Measurements from ENCODE around the gene ATG7. TPM values are rescaled to one million over a fixed set of nuclear protein-coding genes. Genes with fewer than 3 reads are reported as not detected.
"Not testable (repeated sequence)": the region's sequence is repeated elsewhere in the genome, so short reads cannot be mapped to it uniquely, and the experiment has no call there.

The ATG7 gene
- polyA plus RNA-seq, 1 donor: 16.6 TPM

DNA sequence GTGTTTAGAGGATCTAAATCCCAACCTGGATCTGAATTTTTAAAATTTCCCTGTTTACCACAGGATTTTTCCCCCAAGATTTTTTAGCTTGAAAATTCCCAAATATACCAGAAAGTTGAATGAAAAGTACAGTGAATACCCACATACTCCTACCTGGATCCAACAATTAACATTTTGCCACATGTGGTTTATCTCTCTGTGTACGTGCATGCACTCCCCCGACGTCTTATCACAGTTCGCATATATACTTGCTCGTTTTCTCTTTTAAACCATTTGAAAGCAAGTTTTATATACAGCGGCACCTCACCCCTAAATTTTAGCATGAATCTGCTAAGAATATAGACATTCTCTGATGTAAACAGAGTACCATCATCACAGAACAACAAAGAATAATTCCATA is 165.3 kb downstream of the ATG7 start:
- Histone ChIP-seq H3K36me3 (ENCODE audit: control insufficient read depth, insufficient read depth, low read length) (no peaks in the 10 kb centered on the region), H3K27me3 (ENCODE audit: control insufficient read depth, insufficient read depth, low read length) (no peaks in the 10 kb centered on the region), H3K4me3 (ENCODE audit: low read length) (no peak overlapping the region), H3K27ac (ENCODE audit: low read length) (no peak overlapping the region), H3K4me1 (ENCODE audit: control insufficient read depth, insufficient read depth, low read length) (no peaks in the 10 kb centered on the region), H3K9me3 (ENCODE audit: control insufficient read depth, low read depth, low read length) (no peaks in the 10 kb centered on the region)
- no peak for DNase-seq
- 95% methylated on average over 4 of the region's 6 CpGs for WGBS (ENCODE audit: insufficient coverage, low lambda C conversion rate)

GRCh38 chr3:11438646-11439045 is 166.4 kb downstream of the ATG7 start:
- Histone ChIP-seq H3K27ac (ENCODE audit: low read length) (no peak overlapping the region), H3K4me3 (ENCODE audit: low read length) (no peak overlapping the region), H3K36me3 (ENCODE audit: control insufficient read depth, insufficient read depth, low read length) (no peaks in the 10 kb centered on the region), H3K9me3 (ENCODE audit: control insufficient read depth, low read depth, low read length) (no peaks in the 10 kb centered on the region), H3K4me1 (ENCODE audit: control insufficient read depth, insufficient read depth, low read length) (no peaks in the 10 kb centered on the region), H3K27me3 (ENCODE audit: control insufficient read depth, insufficient read depth, low read length) (no peaks in the 10 kb centered on the region)
- WGBS (ENCODE audit: insufficient coverage, low lambda C conversion rate): 60% methylated on average over 2 of the region's 2 CpGs
- DNase-seq: no peak

DNA sequence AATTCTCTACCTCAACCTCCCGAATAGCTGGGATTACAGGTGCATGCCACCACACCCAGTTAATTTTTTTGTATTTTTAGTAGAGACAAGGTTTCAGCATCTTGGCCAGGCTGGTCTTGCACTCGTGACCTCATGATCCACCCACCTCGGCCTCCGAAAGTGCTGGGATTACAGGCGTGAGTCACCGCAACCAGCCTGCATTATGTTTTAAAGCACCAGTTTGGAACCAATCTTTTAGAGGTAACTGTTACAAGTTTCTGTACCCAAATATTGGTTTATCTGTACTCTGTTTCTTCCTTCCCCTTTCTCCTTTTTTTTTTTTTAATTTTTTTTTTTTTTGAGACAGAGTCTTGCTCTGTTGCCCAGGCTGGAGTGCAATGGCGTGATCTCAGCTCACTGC is 169.1 kb downstream of the ATG7 start:
- not testable (repeated sequence) for H3K27me3 ChIP-seq (ENCODE audit: control insufficient read depth, insufficient read depth, low read length); H3K9me3 ChIP-seq (ENCODE audit: control insufficient read depth, low read depth, low read length); H3K4me3 ChIP-seq (ENCODE audit: low read length); H3K36me3 ChIP-seq (ENCODE audit: control insufficient read depth, insufficient read depth, low read length); DNase-seq; H3K27ac ChIP-seq (ENCODE audit: low read length); H3K4me1 ChIP-seq (ENCODE audit: control insufficient read depth, insufficient read depth, low read length)
- WGBS (ENCODE audit: insufficient coverage, low lambda C conversion rate): 80% methylated on average over 2 of the region's 7 CpGs

DNA sequence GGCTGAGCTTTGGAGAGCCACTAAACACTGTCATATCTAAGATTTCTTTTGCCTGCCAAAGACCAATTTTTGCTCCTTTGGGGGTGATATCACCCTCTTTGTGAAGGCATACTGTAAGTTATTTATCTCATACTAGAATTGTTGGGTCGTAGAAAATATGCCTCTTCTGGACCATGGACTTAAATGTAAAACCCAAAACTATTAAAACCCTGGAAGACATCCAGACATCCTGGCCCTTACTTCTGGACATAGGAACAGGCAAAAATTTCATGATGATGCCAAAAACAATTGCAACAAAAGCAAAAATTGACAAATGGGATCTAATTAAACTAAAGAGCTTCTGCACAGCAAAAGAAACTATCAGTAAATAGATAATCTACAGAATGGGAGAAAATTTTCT is 172.2 kb downstream of the ATG7 start:
- no peak overlapping the region for H3K4me3 ChIP-seq (ENCODE audit: low read length)
- no peaks in the 10 kb centered on the region for H3K36me3 ChIP-seq (ENCODE audit: control insufficient read depth, insufficient read depth, low read length)
- H3K27ac ChIP-seq (ENCODE audit: low read length): no peak overlapping the region
- H3K4me1 ChIP-seq (ENCODE audit: control insufficient read depth, insufficient read depth, low read length): no peaks in the 10 kb centered on the region
- no peaks in the 10 kb centered on the region for H3K9me3 ChIP-seq (ENCODE audit: control insufficient read depth, low read depth, low read length)
- no peak for DNase-seq
- WGBS (ENCODE audit: insufficient coverage, low lambda C conversion rate): 80% methylated on average over 1 of the region's 1 CpG
- no peaks in the 10 kb centered on the region for H3K27me3 ChIP-seq (ENCODE audit: control insufficient read depth, insufficient read depth, low read length)

DNA sequence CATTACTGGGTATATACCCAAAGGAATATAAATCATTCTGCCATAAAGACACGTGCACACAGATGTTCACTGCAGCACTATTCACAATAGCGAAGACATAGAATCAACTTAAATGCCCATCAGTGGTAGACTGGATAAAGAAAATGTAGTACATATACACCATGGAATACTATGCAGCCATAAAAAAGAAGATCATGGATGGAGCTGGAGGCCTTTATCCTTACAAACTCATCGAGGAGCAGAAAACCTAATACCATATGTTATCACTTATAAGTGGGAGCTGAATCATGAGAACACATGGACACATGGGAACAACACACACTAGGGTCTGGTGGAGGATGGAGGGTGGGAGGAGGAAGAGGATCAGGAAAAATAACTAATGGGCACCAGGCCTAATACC is 173.0 kb downstream of the ATG7 start:
- H3K36me3 ChIP-seq (ENCODE audit: control insufficient read depth, insufficient read depth, low read length); H3K9me3 ChIP-seq (ENCODE audit: control insufficient read depth, low read depth, low read length); H3K4me3 ChIP-seq (ENCODE audit: low read length); H3K4me1 ChIP-seq (ENCODE audit: control insufficient read depth, insufficient read depth, low read length); H3K27me3 ChIP-seq (ENCODE audit: control insufficient read depth, insufficient read depth, low read length); DNase-seq; H3K27ac ChIP-seq (ENCODE audit: low read length): not testable (repeated sequence)
- WGBS (ENCODE audit: insufficient coverage, low lambda C conversion rate): 100% methylated on average over 1 of the region's 3 CpGs

DNA sequence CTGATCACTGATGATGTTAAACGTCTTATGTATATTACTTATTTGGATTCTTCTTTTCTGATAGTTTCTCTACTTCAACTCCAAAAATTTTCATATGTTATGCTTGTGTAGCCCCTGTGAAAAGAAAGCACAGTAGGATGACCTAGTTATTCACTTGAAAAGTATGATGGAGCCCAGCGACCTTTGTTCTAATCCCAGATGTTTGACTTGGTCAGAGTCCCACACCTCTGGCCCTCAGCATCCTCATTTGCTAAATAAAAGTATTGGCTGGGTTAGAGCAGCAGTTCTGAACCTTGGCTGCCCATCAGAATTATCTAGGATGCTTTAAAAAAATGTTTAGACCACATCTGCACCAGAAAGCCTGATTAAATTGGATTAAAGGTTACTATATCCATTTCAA is 173.7 kb downstream of the ATG7 start:
- Histone ChIP-seq H3K27ac (ENCODE audit: low read length) (no peak overlapping the region), H3K36me3 (ENCODE audit: control insufficient read depth, insufficient read depth, low read length) (no peaks in the 10 kb centered on the region), H3K27me3 (ENCODE audit: control insufficient read depth, insufficient read depth, low read length) (no peaks in the 10 kb centered on the region), H3K4me3 (ENCODE audit: low read length) (no peak overlapping the region), H3K4me1 (ENCODE audit: control insufficient read depth, insufficient read depth, low read length) (no peaks in the 10 kb centered on the region), H3K9me3 (ENCODE audit: control insufficient read depth, low read depth, low read length) (no peaks in the 10 kb centered on the region)
- DNase-seq: no peak
- whole genome bisulfite sequencing (ENCODE audit: insufficient coverage, low lambda C conversion rate): 83% methylated on average over 1 of the region's 2 CpGs

- no CpG with 5 or more reads among the region's 2 CpGs for whole genome bisulfite sequencing (ENCODE audit: insufficient coverage, low lambda C conversion rate)
- Histone ChIP-seq H3K9me3 (ENCODE audit: control insufficient read depth, low read depth, low read length) (no peaks in the 10 kb centered on the region), H3K27ac (ENCODE audit: low read length) (no peak overlapping the region)
These were observed 175.5 kb downstream of the ATG7 start for GRCh38 chr3:11447584-11448200.

GRCh38 chr3:11450015-11450414 is 177.8 kb downstream of the ATG7 start:
- Histone ChIP-seq H3K4me1 (ENCODE audit: control insufficient read depth, insufficient read depth, low read length) (no peaks in the 10 kb centered on the region), H3K27ac (ENCODE audit: low read length) (no peak overlapping the region), H3K9me3 (ENCODE audit: control insufficient read depth, low read depth, low read length) (no peaks in the 10 kb centered on the region), H3K36me3 (ENCODE audit: control insufficient read depth, insufficient read depth, low read length) (no peaks in the 10 kb centered on the region), H3K4me3 (ENCODE audit: low read length) (no peak overlapping the region), H3K27me3 (ENCODE audit: control insufficient read depth, insufficient read depth, low read length) (no peaks in the 10 kb centered on the region)
- no peak for DNase-seq
- WGBS (ENCODE audit: insufficient coverage, low lambda C conversion rate): no CpG with 5 or more reads among the region's 2 CpGs

More at GRCh38 chr3:11447584-11448200, 175.5 kb downstream of the ATG7 start:
- H3K4me3 ChIP-seq (ENCODE audit: low read length): no peak overlapping the region
- H3K36me3 ChIP-seq (ENCODE audit: control insufficient read depth, insufficient read depth, low read length): no peaks in the 10 kb centered on the region
- DNase-seq: no peak
- no peaks in the 10 kb centered on the region for H3K4me1 ChIP-seq (ENCODE audit: control insufficient read depth, insufficient read depth, low read length)
- no peaks in the 10 kb centered on the region for H3K27me3 ChIP-seq (ENCODE audit: control insufficient read depth, insufficient read depth, low read length)

GRCh38 chr3:11452312-11452711 is 180.1 kb downstream of the ATG7 start:
- H3K27me3 ChIP-seq (ENCODE audit: control insufficient read depth, insufficient read depth, low read length): no peaks in the 10 kb centered on the region
- H3K9me3 ChIP-seq (ENCODE audit: control insufficient read depth, low read depth, low read length): no peaks in the 10 kb centered on the region
- WGBS (ENCODE audit: insufficient coverage, low lambda C conversion rate): 100% methylated on average over 2 of the region's 5 CpGs
- H3K27ac ChIP-seq (ENCODE audit: low read length): no peak overlapping the region
- no peaks in the 10 kb centered on the region for H3K4me1 ChIP-seq (ENCODE audit: control insufficient read depth, insufficient read depth, low read length)
- no peak for DNase-seq
- H3K4me3 ChIP-seq (ENCODE audit: low read length): no peak overlapping the region
- H3K36me3 ChIP-seq (ENCODE audit: control insufficient read depth, insufficient read depth, low read length): no peaks in the 10 kb centered on the region

DNA sequence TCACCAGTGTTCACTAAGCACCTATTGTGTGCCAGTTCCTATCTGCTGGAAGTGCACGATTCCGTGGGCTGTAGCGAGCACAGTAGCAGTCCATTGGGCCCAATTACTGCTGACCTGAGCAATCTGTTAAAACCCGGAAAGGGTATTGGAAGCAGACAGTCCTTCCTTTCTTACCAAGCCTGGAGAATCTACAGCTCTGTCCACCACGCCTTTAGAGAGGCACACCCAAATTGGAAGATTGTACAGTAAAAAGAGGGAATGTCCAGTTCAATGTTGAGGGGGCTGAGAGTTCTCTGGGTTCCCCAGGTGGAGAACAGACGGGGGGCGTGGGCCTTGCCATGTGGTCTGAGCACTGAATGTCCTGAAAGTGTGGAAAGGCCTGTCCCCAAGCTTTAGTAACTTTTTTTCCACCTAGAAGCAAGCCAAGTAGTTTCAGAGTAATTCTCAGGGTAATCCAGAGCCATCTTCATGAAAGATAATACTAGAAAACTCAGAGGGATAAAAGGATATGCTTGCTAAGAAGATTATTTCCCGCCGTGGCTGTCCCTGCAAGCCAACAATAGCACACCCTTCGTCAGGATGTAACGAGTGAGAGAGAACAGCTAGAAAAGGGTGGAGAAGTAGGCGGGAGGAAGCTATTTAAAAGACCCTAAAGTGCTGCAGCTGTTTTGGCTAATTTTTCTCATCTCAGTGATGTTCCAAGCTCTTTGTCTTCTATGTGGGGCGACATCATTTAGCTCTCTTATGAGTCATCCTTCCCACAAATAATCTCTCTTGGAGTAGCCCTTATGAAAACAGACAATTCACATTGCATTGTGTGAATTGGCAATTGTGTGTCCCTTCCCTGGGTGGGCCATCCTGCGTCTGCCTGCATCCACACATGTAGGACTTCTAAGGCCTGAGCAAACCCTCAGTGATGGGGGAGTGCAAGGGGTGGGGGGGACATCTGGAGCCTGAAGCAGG is 181.0 kb downstream of the ATG7 start:
- 90% methylated on average over 4 of the region's 14 CpGs for WGBS (ENCODE audit: insufficient coverage, low lambda C conversion rate)
- H3K27ac ChIP-seq (ENCODE audit: low read length): no peak overlapping the region
- peak; percentile 25 to 44 for DNase-seq
- no peaks in the 10 kb centered on the region for H3K36me3 ChIP-seq (ENCODE audit: control insufficient read depth, insufficient read depth, low read length)
- no peak overlapping the region for H3K4me3 ChIP-seq (ENCODE audit: low read length)
- no peaks in the 10 kb centered on the region for H3K9me3 ChIP-seq (ENCODE audit: control insufficient read depth, low read depth, low read length)
- no peaks in the 10 kb centered on the region for H3K27me3 ChIP-seq (ENCODE audit: control insufficient read depth, insufficient read depth, low read length)
- H3K4me1 ChIP-seq (ENCODE audit: control insufficient read depth, insufficient read depth, low read length): no peaks in the 10 kb centered on the region

Measured in large intestine (tissue), 3 donors.